RCC 7860 (cell line): Measurements from ENCODE around the gene PPM1F.

Experiments used
- DNase-seq: peaks from one replicate; pipeline ENCODE4 v3.0.0-alpha.2; 2015; ENCODE audit warnings: low spot score
- FAIRE-seq: peaks from 2 replicates; lab custom pipeline; 2012; peaks lifted over from hg19 to GRCh38; lab: Jason Lieb, UNC

Gene PPM1F

DNA sequence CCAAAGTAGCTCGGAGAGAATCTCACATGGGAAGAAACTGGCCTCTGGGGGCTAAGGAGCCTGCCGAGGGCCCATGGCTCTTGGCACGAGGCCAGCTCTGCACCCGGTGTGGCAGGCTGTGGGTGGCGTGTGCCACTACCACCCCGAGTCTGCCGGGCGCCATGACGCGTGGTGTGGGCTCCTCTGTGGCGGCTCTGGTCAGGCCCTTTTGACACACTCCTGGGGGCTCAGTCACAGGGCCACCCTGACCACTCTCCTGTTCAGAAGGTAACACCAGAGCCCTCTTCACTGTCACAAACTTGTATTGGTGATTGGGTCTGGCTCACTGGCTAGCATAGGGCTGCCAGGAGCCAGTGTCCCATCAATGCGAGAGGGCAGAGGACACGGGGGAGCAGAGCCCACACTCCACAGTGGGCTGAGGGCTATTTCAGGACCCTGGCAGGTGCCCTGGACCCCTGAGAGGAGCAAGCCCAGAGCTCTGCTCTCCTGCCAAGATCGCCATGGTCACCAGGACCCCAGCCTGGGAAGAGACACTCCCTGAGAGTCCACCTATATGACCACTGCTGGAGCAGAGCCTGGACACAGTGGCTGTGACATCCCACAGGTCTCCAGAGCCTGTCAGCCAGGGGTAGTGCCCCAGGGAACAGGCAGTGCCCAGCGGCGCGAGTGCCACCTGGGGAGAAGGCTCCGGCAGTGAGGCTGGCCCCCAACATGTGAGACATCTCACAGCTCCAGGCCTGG lies 8.6 kb upstream of the PPM1F start:
- no peak for FAIRE-seq
- no peak for DNase-seq

DNA sequence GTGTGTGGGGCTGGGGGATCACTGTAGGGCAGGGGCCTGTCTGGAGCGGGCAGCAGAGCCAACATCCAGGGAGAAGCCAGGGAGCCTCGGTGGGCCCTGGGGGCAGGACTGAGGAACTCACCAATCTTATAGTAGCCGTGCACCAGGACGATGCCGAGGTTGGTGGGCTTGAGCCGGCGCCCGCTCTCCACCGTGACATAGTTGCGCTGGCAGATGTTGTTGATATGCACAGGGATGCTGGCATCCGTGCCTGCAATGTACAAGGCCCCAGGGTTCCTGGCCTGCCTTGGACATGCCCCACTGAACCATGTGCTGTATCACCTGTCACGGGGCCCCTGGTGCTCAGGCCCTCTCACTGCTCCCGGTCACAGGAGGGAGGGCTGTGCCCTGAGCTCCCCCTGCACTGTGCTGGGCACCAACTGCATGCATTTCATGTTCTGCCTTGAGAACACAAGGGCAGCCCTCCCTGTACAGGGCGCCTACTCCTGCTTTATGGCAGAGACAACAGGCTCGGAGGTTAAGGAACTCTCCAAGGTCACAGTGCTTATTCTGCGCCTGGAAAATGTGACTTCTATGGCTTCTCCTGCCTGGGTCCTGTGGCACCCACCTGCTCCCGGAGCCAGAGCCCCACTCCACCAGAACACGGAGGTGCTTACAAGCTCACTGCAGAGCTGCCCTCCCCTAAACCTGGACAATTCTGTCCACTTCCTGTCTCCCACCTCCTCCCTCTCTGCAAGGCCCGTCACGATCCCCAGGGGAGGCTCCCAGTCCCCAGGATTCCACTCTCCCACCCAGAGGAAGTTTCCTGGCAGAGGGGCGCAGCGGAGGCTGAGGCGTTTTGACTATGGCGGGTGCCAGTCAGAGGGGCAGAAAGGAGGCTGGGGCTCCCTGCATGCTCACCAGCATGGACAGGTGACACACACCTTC lies 7.8 kb upstream of the PPM1F start:
- DNase-seq (no peak), FAIRE-seq (no peak)

GRCh38 chr22:21959274-21960074 lies 6.8 kb upstream of the PPM1F start:
- DNase-seq (no peak), FAIRE-seq (no peak)

- FAIRE-seq: no peak
- no peak for DNase-seq
Measured at GRCh38 chr22:21958360-21959273, 6.0 kb upstream of the PPM1F start.

DNA sequence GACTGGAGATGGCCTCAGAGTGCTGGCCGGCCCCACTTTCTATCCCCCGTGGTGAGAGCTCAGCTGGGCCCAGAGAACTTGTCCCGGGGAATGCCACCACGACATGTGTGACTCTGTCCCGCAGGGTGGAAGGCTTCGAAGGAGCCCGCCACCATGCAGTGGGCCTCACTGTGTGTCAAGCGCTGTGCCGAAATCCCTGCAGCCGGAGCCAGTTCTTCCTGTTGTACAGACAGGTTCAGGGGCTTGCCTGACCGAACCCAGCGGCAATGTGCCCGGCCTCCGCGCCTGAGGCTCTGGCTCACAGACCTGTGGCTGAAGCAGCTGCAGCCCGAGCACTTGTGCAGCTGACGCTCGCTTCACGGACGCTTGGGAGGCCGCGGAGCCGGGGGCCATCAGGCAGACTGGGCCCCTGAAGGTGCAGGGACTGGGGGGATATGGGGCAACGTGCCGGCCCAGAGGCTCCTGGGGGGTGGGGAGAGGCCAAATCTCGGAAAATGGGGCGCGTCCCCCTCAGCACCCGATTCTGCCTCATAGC lies 650 bp downstream of the PPM1F start:
- FAIRE-seq (no peak), DNase-seq (no peak)

GRCh38 chr22:21951062-21951461 lies 1.6 kb downstream of the PPM1F start:
- FAIRE-seq: no peak
- no peak for DNase-seq

DNA sequence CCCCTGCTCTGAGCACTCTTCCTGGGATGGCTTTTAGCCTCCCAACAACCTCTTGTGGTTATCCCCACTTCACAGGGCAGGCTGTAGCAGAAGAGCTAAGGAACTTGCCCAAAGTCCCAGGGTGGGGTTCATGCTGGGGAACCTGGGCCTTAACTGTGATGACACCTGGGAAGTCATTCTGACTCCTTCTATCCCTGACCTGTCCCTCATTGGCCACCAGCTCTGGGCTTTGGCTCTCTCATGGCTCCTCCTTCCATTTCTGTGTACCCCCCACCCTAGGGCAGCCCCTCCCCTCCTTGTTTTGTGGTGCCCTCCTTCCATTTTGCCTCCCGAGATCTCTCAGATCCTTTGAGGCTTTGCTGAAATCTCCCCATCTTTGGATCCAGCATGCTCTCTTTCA lies 2.7 kb downstream of the PPM1F start:
- FAIRE-seq: no peak

GRCh38 chr22:21949569-21949918 lies 3.1 kb downstream of the PPM1F start:
- FAIRE-seq: no peak
- no peak for DNase-seq

More for the DNA sequence above, 2.7 kb downstream of the PPM1F start:
- no peak for DNase-seq

DNA sequence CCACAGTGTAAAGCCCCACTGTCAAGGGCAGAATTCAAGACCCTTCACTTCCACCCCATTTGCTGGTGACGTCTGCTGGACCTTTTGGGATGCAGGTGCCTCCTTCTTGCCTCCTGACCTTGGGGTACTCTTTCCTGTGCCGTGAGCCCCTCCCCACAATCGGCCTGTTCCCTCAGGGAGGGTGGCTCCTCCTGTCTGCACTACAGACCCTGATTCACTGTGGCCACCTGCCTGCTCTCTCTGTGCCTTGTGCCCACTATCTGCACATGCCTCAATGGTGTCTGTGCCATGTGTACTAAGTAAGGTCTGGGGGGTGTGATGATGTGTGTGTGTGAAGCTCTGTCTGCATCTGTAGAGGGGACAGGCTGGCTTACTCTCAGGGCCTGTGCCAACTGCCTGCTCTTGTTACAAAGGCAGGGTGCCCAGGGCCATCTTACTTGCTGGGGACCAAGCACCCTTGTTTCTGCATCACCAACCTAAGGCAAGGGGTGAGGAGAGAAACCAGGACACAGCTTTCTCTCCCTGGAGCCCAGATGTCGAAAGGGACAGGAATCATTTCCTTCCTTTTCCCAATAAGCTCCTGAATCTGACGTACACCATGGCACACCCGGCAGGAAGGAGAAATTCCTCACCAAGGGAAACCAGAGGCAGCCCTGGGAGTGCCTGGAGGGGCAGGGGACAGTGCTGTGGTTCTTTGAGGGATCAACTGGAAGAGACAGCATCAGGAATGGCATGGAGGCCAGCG lies 3.7 kb downstream of the PPM1F start:
- no peak for FAIRE-seq

GRCh38 chr22:21948390-21948789 lies 4.3 kb downstream of the PPM1F start:
- DNase-seq: no peak
- FAIRE-seq: no peak

More for the DNA sequence above, 3.7 kb downstream of the PPM1F start:
- no peak for DNase-seq

DNA sequence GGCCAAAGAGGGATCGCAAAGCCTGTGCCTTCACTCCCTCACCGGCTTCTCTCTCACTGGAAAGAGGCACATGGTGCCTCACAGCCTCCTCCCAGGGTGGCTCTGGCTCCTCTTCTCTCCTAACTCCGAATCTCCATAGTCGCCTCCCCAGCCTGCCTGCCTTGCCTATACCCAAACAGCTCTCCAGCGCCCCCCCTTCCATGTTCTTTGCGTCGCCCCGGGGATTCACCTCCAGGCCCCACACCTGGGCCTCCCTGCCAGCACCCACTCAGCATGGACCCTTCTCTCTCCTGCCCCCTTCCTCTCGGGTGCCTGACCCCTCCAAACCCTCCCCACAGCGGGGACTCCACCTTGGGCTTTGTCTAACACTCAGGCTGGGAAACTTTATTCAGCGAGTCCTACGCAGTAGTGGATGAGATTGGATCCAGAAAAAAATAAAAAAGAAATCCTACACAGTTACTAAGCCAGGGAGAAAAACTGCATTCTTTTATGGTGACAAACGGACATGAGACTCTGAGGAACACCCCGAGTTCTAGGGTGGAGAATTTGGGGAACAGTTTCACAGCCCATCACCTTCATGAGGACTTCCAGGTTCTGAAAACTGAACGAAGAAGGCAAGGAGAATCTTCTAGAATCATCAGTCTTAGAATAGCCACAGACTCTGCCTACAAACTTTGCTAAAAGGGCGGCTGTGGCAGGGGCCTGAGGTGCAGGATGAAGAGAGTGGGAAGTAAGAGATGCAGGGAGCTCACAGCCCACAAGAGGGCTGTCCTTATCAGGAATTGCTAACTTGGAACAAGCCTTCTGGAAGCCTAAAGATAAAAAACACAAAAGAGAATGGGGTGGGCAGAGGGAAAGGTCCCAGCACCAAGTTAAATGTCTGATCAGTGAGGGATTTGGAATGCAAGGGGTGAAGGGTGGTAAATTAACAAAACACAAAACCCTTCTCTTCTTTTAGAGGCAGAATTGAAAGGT lies 5.3 kb downstream of the PPM1F start:
- DNase-seq: no peak
- no peak for FAIRE-seq

DNA sequence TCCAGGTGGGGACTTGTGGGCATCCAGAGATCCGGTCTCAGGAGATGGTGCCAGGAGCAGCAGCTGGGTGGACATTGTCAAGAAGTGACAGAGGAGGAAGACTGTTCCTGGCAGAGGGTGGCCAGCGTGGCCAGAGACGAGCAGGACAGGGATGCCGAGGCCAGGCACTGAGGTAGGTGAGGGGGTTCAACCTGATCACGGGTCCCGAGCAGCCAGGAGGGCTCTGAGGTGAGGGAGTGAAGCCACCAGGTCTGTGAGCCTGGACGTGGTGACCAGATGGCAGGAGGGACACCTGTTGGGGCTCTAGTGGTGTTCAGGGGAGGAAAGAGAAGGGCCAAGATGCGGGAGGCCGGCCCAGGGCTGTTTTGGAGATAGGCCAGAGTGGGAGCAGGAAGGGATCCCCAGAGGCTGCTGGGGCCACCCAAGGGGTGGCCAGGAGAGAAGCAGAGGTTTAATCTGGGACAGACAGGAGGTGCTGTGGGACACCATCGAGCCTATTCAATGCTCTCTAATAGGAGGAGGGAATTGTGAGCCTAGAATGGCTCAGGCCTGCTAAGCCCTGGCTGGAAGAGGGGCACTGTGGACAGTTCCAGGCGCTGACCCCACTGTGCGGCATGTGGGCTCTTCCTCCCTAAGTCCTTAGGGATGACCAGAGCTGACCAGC lies 6.3 kb downstream of the PPM1F start:
- FAIRE-seq (no peak), DNase-seq (no peak)

DNA sequence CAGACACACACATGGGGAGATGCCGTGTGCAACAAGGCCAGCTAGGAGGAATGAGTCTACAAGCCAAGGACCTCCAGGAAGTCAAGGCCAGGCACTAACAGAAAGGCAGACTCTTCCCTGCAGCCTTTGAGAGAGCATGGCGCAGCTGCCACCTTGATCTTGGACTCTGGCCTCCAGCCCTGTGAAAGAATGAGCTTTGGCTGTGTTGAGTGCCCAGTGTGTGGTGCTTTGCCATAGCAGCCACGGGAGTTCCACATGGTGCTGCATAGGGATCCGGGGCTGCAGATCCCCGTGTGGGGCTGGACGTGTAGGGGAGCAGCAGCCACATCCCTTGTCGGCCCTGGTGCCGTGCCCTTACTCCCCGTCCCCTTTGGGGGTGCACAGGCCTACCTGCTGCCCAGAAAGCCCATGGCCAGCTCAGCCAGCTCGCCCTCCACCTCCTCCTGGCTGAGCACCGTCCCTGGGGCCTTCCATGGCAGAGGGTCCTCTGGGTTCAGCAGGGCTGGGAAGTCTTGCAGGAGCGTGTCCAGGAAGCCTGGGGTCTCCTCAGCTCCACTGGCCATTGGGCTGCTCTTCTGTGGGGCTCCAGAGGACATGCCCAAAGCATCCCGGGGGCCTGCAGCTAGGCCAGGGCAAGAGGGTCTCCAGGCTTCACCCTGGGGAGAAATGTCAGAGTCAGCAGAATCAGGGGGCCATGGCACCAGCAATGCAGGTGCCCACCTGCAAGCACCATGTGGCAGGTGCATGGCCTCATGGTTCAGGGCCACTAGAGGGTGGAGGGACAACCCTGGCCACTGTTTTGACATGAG lies 7.0 kb downstream of the PPM1F start:
- FAIRE-seq (no peak), DNase-seq (no peak)

DNA sequence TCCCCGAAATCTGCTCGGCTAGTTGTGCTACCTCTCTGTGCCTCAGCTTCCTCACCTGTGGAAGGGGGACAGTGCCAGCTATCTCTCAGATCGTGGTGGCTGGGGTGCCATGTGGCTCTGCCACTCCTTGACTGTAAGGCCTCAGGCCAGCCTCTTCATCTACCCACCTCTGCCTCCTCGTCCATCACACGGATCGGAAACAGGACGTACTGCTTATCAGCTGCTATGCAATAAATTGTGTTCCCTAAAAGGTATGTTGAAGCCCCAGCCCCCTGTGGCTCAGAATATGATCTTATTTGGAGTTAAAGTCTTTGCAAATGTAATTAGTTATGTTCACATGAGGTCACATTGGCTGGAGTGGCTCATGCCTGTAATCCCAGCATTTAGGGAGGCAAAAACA lies 7.8 kb downstream of the PPM1F start:
- FAIRE-seq (no peak), DNase-seq (no peak)

GRCh38 chr22:21943571-21944448 lies 8.8 kb downstream of the PPM1F start:
- FAIRE-seq: no peak

More at GRCh38 chr22:21943571-21944448, 8.8 kb downstream of the PPM1F start:
- no peak for DNase-seq
